Measurements from ENCODE around the gene GTPBP6.

- no peak for TF ChIP-seq CTCF (IDR thresholded peaks at IDR 0.05 in 2 of 3, conservative IDR thresholded peaks at IDR 0.05 in 1 of 3; ENCODE audit: borderline replicate concordance in 1 of 3, insufficient read depth in 1 of 3, low read depth in 2 of 3, low read length in 2 of 3)
- no peak for TF ChIP-seq POLR2AphosphoS5 (IDR thresholded peaks at IDR 0.05; ENCODE audit: low read depth, low read length)
- TF ChIP-seq SRF (IDR thresholded peaks at IDR 0.05; ENCODE audit: low read depth) = no peak
- TF ChIP-seq ZFX (IDR thresholded peaks at IDR 0.05) = peak; percentile 16; the same call in 1 of the 2 replicates
- TF ChIP-seq FOSL1 (IDR thresholded peaks at IDR 0.05; ENCODE audit: low read depth) = no peak
- TF ChIP-seq TCF7L2 (IDR thresholded peaks at IDR 0.05; ENCODE audit: borderline replicate concordance, extremely low read depth, insufficient read depth, insufficient read length) = no peak
- TF ChIP-seq CEBPB (IDR thresholded peaks at IDR 0.05; ENCODE audit: low read depth) = no peak
- no peak for TF ChIP-seq ZNF274 (IDR thresholded peaks at IDR 0.05; ENCODE audit: low read depth, low read length)
- no peak for TF ChIP-seq REST (IDR thresholded peaks at IDR 0.05; ENCODE audit: low read depth)
- no peak for TF ChIP-seq POLR2A (IDR thresholded peaks at IDR 0.05; ENCODE audit: borderline replicate concordance, extremely low read depth, insufficient read depth, insufficient read length)
- TF ChIP-seq EZH2 (IDR thresholded peaks at IDR 0.05) = no peak
- TF ChIP-seq JUND (IDR thresholded peaks at IDR 0.05) = no peak
Measured at GRCh38 chrX:276581-277201, 41.9 kb downstream of the GTPBP6 start.

Measured in HCT116 (cell line).